Ecto neural progenitor cell (in vitro differentiated cells): ENCODE data around the gene TNIP3.
"Not testable (repeated sequence)": the region's sequence is repeated elsewhere in the genome, so short reads cannot be mapped to it uniquely, and the experiment has no call there.

Experiments used
- DNase-seq: peaks from one replicate; pipeline ENCODE4 v3.0.0-alpha.2; 2018; ENCODE audit warnings: low spot score

TNIP3 gene

GRCh38 chr4:121164291-121164690, at the start of gene TNIP3:
Gene TNIP3 (minus strand): TSS chr4:121164321. CDS start chr4:121164125, 196 bp downstream.
- DNase-seq = no peak

GRCh38 chr4:121212806-121213205, 48.7 kb upstream of the TNIP3 start:
- DNase-seq = no peak

GRCh38 chr4:121209171-121209570, 45.0 kb upstream of the TNIP3 start:
- no peak for DNase-seq

GRCh38 chr4:121208244-121209007, 44.3 kb upstream of the TNIP3 start:
- no peak for DNase-seq

- DNase-seq = not testable (repeated sequence)
Measured at GRCh38 chr4:121205777-121206176, 41.7 kb upstream of the TNIP3 start.

GRCh38 chr4:121200795-121201472, 36.8 kb upstream of the TNIP3 start:
- DNase-seq = no peak

- no peak for DNase-seq
Measured at GRCh38 chr4:121199742-121200561, 35.8 kb upstream of the TNIP3 start.

- no peak for DNase-seq
Measured at GRCh38 chr4:121198251-121198650, 34.1 kb upstream of the TNIP3 start.

GRCh38 chr4:121195649-121196048, 31.5 kb upstream of the TNIP3 start:
- DNase-seq = no peak

GRCh38 chr4:121192480-121192879, 28.4 kb upstream of the TNIP3 start:
- no peak for DNase-seq

GRCh38 chr4:121192013-121192412, 27.9 kb upstream of the TNIP3 start:
- DNase-seq = no peak

GRCh38 chr4:121191361-121191760, 27.2 kb upstream of the TNIP3 start:
- no peak for DNase-seq

GRCh38 chr4:121190389-121190788, 26.3 kb upstream of the TNIP3 start:
- no peak for DNase-seq

- DNase-seq = no peak
Measured at GRCh38 chr4:121189326-121190215, 25.4 kb upstream of the TNIP3 start.

- no peak for DNase-seq
Measured at GRCh38 chr4:121187206-121187605, 23.1 kb upstream of the TNIP3 start.

GRCh38 chr4:121185960-121186359, 21.8 kb upstream of the TNIP3 start:
- DNase-seq = no peak

GRCh38 chr4:121183989-121184388, 19.9 kb upstream of the TNIP3 start:
- no peak for DNase-seq

- no peak for DNase-seq
Measured at GRCh38 chr4:121183361-121183760, 19.2 kb upstream of the TNIP3 start.

GRCh38 chr4:121182296-121182695, 18.2 kb upstream of the TNIP3 start:
- DNase-seq = no peak

GRCh38 chr4:121181493-121181892, 17.4 kb upstream of the TNIP3 start:
- DNase-seq = no peak

- DNase-seq = no peak
Measured at GRCh38 chr4:121180558-121180957, 16.4 kb upstream of the TNIP3 start.
